ENCODE data around the gene IPO8. TPM values are rescaled to one million over a fixed set of nuclear protein-coding genes. Genes with fewer than 3 reads are reported as not detected.
"Not testable (repeated sequence)": the region's sequence is repeated elsewhere in the genome, so short reads cannot be mapped to it uniquely, and the experiment has no call there.

The IPO8 gene
- total RNA-seq, 2 donors from 2014 or later = 31.9 to 40.3 TPM

- Histone ChIP-seq H3K4me3 (no peak overlapping the region), H3K27ac (no peak overlapping the region), H3K9me3 (no peaks in the 10 kb centered on the region), H3K27me3 (replicated peaks; ENCODE audit: insufficient read depth) (no peaks in the 10 kb centered on the region), H3K4me1 (replicated peaks) (no peaks in the 10 kb centered on the region), H3K36me3 (no peaks in the 10 kb centered on the region)
- no peak for DNase-seq (ENCODE audit: low spot score)
- intact Hi-C loops (cut with DNase I) = no loop called here
- no peak for TF ChIP-seq CTCF (IDR thresholded peaks at IDR 0.05)
- WGBS = 82% methylated on average over 5 of the region's 5 CpGs
These were observed 78.2 kb downstream of the IPO8 start for GRCh38 chr12:30617346-30618016.

- intact Hi-C loops (cut with DNase I) = no loop called here
- TF ChIP-seq CTCF (IDR thresholded peaks at IDR 0.05) (no peak), POLR2A (IDR thresholded peaks at IDR 0.05) (no peak), POLR2AphosphoS5 (IDR thresholded peaks at IDR 0.05) (no peak)
- H3K27me3 ChIP-seq (replicated peaks; ENCODE audit: insufficient read depth) = no peaks in the 10 kb centered on the region
- DNase-seq (ENCODE audit: low spot score) = no peak
- no peaks in the 10 kb centered on the region for H3K36me3 ChIP-seq
- no peak overlapping the region for H3K27ac ChIP-seq
- no peak overlapping the region for H3K4me3 ChIP-seq
- no peaks in the 10 kb centered on the region for H3K9me3 ChIP-seq
- no peaks in the 10 kb centered on the region for H3K4me1 ChIP-seq (replicated peaks)
These were observed 81.6 kb downstream of the IPO8 start for GRCh38 chr12:30614031-30614430.

GRCh38 chr12:30613119-30613830 lies 82.4 kb downstream of the IPO8 start:
- WGBS = 39% methylated on average over 2 of the region's 2 CpGs
- no peak for DNase-seq (ENCODE audit: low spot score)
- no peaks in the 10 kb centered on the region for H3K27me3 ChIP-seq (replicated peaks; ENCODE audit: insufficient read depth)
- H3K27ac ChIP-seq = no peak overlapping the region
- no peaks in the 10 kb centered on the region for H3K9me3 ChIP-seq
- intact Hi-C loops (cut with DNase I) = no loop called here
- H3K4me1 ChIP-seq (replicated peaks) = no peaks in the 10 kb centered on the region
- H3K4me3 ChIP-seq = no peak overlapping the region
- no peaks in the 10 kb centered on the region for H3K36me3 ChIP-seq
- TF ChIP-seq POLR2AphosphoS5 (IDR thresholded peaks at IDR 0.05) (no peak), POLR2A (IDR thresholded peaks at IDR 0.05) (no peak), CTCF (IDR thresholded peaks at IDR 0.05) (no peak)

- H3K36me3 ChIP-seq = no peaks in the 10 kb centered on the region
- intact Hi-C loops (cut with DNase I) = no loop called here
- H3K4me3 ChIP-seq = no peak overlapping the region
- WGBS = 82% methylated on average over 1 of the region's 1 CpG
- no peaks in the 10 kb centered on the region for H3K27me3 ChIP-seq (replicated peaks; ENCODE audit: insufficient read depth)
- no peak overlapping the region for H3K27ac ChIP-seq
- H3K4me1 ChIP-seq (replicated peaks) = no peaks in the 10 kb centered on the region
- H3K9me3 ChIP-seq = no peaks in the 10 kb centered on the region
- no peak for DNase-seq (ENCODE audit: low spot score)
- TF ChIP-seq CTCF (IDR thresholded peaks at IDR 0.05) (no peak), POLR2AphosphoS5 (IDR thresholded peaks at IDR 0.05) (no peak), POLR2A (IDR thresholded peaks at IDR 0.05) (no peak)
These were observed 85.0 kb downstream of the IPO8 start for GRCh38 chr12:30610718-30611117.

GRCh38 chr12:30609819-30610218 lies 85.8 kb downstream of the IPO8 start:
- DNase-seq (ENCODE audit: low spot score); intact Hi-C loops (cut with DNase I); H3K9me3 ChIP-seq; H3K27ac ChIP-seq; H3K36me3 ChIP-seq; H3K27me3 ChIP-seq (replicated peaks; ENCODE audit: insufficient read depth); H3K4me1 ChIP-seq (replicated peaks); H3K4me3 ChIP-seq: not testable (repeated sequence)

- DNase-seq (ENCODE audit: low spot score); H3K4me3 ChIP-seq; intact Hi-C loops (cut with DNase I); H3K27me3 ChIP-seq (replicated peaks; ENCODE audit: insufficient read depth); H3K27ac ChIP-seq; H3K4me1 ChIP-seq (replicated peaks); H3K36me3 ChIP-seq; H3K9me3 ChIP-seq: not testable (repeated sequence)
- WGBS = 62% methylated on average over 6 of the region's 6 CpGs
These were observed 91.4 kb downstream of the IPO8 start for GRCh38 chr12:30604302-30604701.

Measured in prostate gland (tissue), 2 donors.